Pancreas (tissue), 10 donors: ENCODE results near the gene OLFM1. TPM values are rescaled to one million over a fixed set of nuclear protein-coding genes. Genes with fewer than 3 reads are reported as not detected.
A peak's percentile ranks its signal among the peaks of the same experiment; 100 is the strongest.

ENCODE experiments used
- ATAC-seq, 4 donors: fragments of 200-7000 bp; cut with Tn5 transposase; one replicate each; pipeline versions ENCODE4 v1.8.0 to v1.9.1; 2020; ENCODE audit warnings: mild to moderate bottlenecking in 4 of 4, moderate library complexity in 4 of 4
- DNase-seq, 6 donors: peaks; one replicate each; pipeline ENCODE4 v3.0.0-alpha.2; 2020
- FAIRE-seq: peaks from 2 replicates; lab custom pipeline; 2012; peaks lifted over from hg19 to GRCh38; lab: Jason Lieb, UNC
- H3K27ac ChIP-seq, 4 donors: fragments of 200-600 bp; sonication (generic); 1 replicate in 3 of 4; 2 replicates in 1 of 4; pipeline versions ENCODE4 v1.5.0 to v1.8.0; 2020
- H3K27me3 ChIP-seq, 4 donors: fragments of 200-600 bp; one replicate each; pipeline ENCODE4 v1.8.0; 2021
- H3K36me3 ChIP-seq, 3 donors: fragments of 200-600 bp; sonication (generic) in 1 of 3; one replicate each; pipeline versions ENCODE4 v1.5.0 to v1.8.0; 2020 to 2021
- H3K4me1 ChIP-seq, 3 donors: fragments of 200-600 bp; one replicate each; pipeline ENCODE4 v1.8.0; 2021
- H3K4me3 ChIP-seq, 4 donors: fragments of 200-600 bp; sonication (generic) in 2 of 4; one replicate each; pipeline versions ENCODE4 v1.5.0 to v1.8.0; 2020 to 2021
- H3K9me3 ChIP-seq, 4 donors: fragments of 200-600 bp; one replicate each; pipeline ENCODE4 v1.8.0; 2021
- CTCF ChIP-seq, 4 donors: fragments of 200-600 bp; sonication (generic) in 3 of 4; IDR thresholded peaks; one replicate each; pipeline versions ENCODE4 v1.5.0 to v1.8.0; 2021; ENCODE audit warnings: antibody characterized with exemption in 4 of 4
- WGBS, 2 donors: extraction: QIAGEN DNeasy Blood & Tissue Kit; methylation state at CpG; one replicate each; pipeline ENCODE4 v1.1.7; 2013; 5-methylcytosine and 5-hydroxymethylcytosine counted together
- intact Hi-C, 3 donors: fragments of 100-400 bp; cut with DNase I; formaldehyde crosslinking; loops; one replicate each; pipeline versions ENCODE4 v1.11.1 to v1.14.2; 2022
- polyA plus RNA-seq, 2 donors: library from polyadenylated mRNA; stranded (reverse); fragments of 200-250 nt; gene quantifications; one replicate each; pipeline ENCODE4 v1.2.3, GENCODE V29; 2013
- total RNA-seq, 6 donors: library from RNA; stranded (reverse); fragmentation: NEBNext Ultra II Directional in 4 of 6; extraction: Animal tissue kit (Norgen Biotek cat#: 25700) in 4 of 6; gene quantifications; one replicate each; pipeline versions ENCODE4 v1.2.1 to v1.2.4, GENCODE V29; 2021 to 2023
- donor health status: healthy with polysubstance abuse.
- donor health status: DM: no; HTN: no; CAD: no; lungs with moderate emphysema.
- donor health status: DM: no; HTN: no; CAD: no.
- donor health status: control.
- donor health status: control.
- donor health status: Bipolar disorder and iron deficiency.
- donor health status: DM: yes; HTN: yes; CAD: no.
- donor health status: DM: no; HTN: no; CAD: no.
- donor health status: DM: no; HTN: no; CAD: no.
- donor health status: DM: yes; HTN: yes; CAD: no.

OLFM1 gene
- total and polyA plus RNA-seq, 8 donors, result 5.9 to 14.1 (median 7.8) TPM

DNA sequence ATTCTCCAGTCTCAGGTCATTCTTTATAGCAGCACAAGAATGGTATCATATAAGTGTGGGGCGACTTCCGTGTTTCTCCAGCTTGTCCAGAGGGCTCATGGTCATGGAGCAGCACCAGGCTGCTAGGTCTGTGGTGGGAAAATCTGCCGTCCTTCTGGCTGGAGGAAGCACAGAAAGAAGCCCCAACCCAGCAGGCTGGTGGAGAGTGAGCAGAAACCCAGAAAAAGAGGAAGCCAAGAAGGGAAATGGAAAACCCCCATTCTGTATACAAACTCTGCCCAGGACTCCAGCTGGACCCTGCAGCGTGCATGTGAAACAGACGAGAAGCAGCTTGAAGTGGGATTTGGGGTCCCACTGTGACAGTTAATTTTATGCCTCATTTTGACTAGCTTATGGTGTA lies 34.3 kb upstream of the OLFM1 start:
- Histone ChIP-seq H3K4me3 (no peak overlapping the region), H3K27ac (no peak overlapping the region), H3K36me3 (no peaks in the 10 kb centered on the region), H3K9me3 (no peaks in the 10 kb centered on the region), H3K4me1 (no peaks in the 10 kb centered on the region), H3K27me3 (no peaks in the 10 kb centered on the region)
- no peak for TF ChIP-seq CTCF (IDR thresholded peaks at IDR 0.05)
- DNase-seq (peak in 1 of 6 donors; percentile 7), FAIRE-seq (no peak), ATAC-seq (no peak)
- WGBS, 2 donors, result 71 to 78% methylated on average over 5 of the region's 5 CpGs
- intact Hi-C loops, result no loop called here

GRCh38 chr9:135055181-135055580 lies 32.3 kb upstream of the OLFM1 start:
- no peak overlapping the region for H3K4me3 ChIP-seq
- no peak for TF ChIP-seq CTCF (IDR thresholded peaks at IDR 0.05)
- DNase-seq (no peak), ATAC-seq (no peak), FAIRE-seq (no peak)
- no peak overlapping the region for H3K27ac ChIP-seq
- 57 to 67% methylated on average over 3 of the region's 3 CpGs for WGBS, 2 donors
- H3K9me3 ChIP-seq, result no peaks in the 10 kb centered on the region
- H3K27me3 ChIP-seq, result no peaks in the 10 kb centered on the region
- no peaks in the 10 kb centered on the region for H3K4me1 ChIP-seq
- intact Hi-C loops, result no loop called here
- no peaks in the 10 kb centered on the region for H3K36me3 ChIP-seq

DNA sequence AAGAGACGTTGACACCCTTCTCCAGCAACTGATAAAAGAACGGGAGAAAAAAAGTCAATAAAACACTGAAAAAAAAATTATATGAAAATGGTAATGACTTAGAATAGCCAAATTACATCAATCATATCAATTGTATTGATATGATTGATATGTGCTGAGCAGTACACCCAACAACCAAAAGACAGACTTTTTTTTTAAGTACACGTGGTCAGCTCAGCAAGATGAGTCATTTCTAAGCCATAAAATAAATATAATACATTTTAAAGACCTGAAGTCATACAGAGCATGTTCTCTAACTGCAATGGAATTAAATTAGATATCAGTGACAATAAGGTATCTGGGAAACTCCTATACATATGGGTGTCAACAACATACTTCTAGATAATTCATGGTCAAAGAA lies 30.9 kb upstream of the OLFM1 start:
- DNase-seq (no peak), ATAC-seq (no peak), FAIRE-seq (no peak)
- Histone ChIP-seq H3K4me1 (no peaks in the 10 kb centered on the region), H3K27ac (no peak overlapping the region), H3K4me3 (no peak overlapping the region), H3K36me3 (no peaks in the 10 kb centered on the region), H3K27me3 (no peaks in the 10 kb centered on the region), H3K9me3 (no peaks in the 10 kb centered on the region)
- TF ChIP-seq CTCF (IDR thresholded peaks at IDR 0.05), result no peak
- WGBS, 2 donors, result 35 to 37% methylated on average over 3 of the region's 3 CpGs
- intact Hi-C loops, result no loop called here

GRCh38 chr9:135060461-135061116 lies 26.9 kb upstream of the OLFM1 start:
- Histone ChIP-seq H3K4me1 (no peaks in the 10 kb centered on the region), H3K36me3 (no peaks in the 10 kb centered on the region), H3K27ac (no peak overlapping the region), H3K9me3 (no peaks in the 10 kb centered on the region), H3K4me3 (no peak overlapping the region), H3K27me3 (no peaks in the 10 kb centered on the region)
- ATAC-seq (no peak), DNase-seq (peak in 2 of 6 donors; percentile 11 to 28), FAIRE-seq (no peak)
- WGBS, 2 donors, result 35 to 40% methylated on average over 5 of the region's 5 CpGs
- intact Hi-C loops, result no loop called here
- TF ChIP-seq CTCF (IDR thresholded peaks at IDR 0.05), result no peak

DNA sequence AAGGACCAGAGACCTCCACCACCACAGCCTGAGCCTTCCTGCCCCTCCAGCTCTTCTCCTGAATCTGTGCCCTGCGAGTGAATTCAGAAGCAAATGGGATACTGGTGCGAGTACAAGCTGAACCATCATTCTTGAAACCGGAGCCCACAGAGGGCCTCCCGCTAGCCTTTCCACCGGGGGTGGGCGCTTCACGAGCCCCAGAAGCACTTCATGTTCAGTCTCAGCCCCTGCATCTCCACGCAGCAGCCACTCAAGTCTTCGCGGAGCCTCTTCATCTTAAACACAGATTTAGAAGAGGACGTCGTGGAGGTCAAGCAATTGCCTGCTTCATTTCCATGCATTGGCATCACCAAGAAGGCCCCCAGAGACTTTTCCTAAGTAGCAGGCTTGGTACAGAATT lies 26.0 kb upstream of the OLFM1 start:
- Histone ChIP-seq H3K27me3 (no peaks in the 10 kb centered on the region), H3K27ac (no peak overlapping the region), H3K4me1 (no peaks in the 10 kb centered on the region), H3K4me3 (no peak overlapping the region), H3K9me3 (no peaks in the 10 kb centered on the region), H3K36me3 (no peaks in the 10 kb centered on the region)
- 59 to 70% methylated on average over 12 of the region's 12 CpGs for WGBS, 2 donors
- ATAC-seq, result no peak
- peak in 1 of 6 donors; percentile 14 for DNase-seq
- intact Hi-C loops, result no loop called here
- no peak for FAIRE-seq
- TF ChIP-seq CTCF (IDR thresholded peaks at IDR 0.05), result no peak
